Measurements from ENCODE around the gene KSR2.

KSR2 gene

DNA sequence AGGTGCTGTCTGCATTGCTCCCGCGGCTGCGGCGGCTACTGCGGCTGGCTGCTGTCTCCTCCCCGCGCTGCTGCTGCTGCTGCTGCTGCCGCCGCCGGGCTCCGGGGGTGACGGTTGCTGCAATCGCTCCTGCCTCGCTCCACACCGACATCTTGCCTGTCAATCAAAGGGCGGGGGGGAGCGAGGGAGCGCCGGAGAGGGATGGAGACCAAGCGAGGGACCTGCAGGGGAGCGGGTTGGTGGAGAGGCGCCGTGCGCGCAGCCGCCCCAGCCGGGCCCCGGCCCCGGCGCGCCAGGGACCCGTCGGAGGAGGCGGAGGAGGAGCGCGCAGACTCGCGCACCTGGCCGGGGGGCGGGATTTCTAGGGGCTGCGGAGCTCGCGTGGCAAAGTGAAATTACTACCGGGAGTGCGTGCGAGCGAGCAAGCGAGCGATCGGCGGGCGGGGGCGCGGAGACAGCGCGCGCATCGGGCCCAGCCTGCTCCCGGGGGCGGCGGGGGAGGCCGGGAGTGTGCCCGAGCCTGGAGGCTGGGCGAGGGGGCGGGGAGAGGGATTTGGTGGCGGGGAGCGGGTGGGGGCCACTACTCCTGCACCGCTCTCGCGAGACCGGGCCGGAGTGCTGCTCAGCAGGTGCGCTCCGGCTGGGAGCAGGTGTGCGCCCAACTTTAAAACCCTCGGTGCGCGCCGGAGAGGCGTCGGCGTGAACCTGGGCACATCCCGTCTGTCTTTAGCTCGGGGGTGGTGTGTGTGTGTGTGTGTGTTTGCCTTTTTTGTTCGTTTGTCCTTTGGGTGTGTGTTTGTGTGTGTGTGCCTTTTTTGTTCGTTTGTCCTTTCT is at the start of gene KSR2:
Gene KSR2, minus strand, starts transcription at position 165 of the 834 bp plus-strand sequence. CDS start 735 bp downstream, outside the sequence.
- POLR2A ChIA-PET (ENCODE audit: low non-redundant PET) = interaction anchor here (0.8 kb wide), 1 partner anchor 47 kb away, joined by 4 read pairs; the partner anchor contains the start of gene RFC5
- CTCF ChIA-PET = no interaction called here
- peak; percentile 77 for DNase-seq (ENCODE audit: low spot score)
- H3K27ac ChIP-seq = no peak within 1 kb of the TSS; the same call in 1 of the 2 replicates
- TF ChIP-seq, protein P1, sequence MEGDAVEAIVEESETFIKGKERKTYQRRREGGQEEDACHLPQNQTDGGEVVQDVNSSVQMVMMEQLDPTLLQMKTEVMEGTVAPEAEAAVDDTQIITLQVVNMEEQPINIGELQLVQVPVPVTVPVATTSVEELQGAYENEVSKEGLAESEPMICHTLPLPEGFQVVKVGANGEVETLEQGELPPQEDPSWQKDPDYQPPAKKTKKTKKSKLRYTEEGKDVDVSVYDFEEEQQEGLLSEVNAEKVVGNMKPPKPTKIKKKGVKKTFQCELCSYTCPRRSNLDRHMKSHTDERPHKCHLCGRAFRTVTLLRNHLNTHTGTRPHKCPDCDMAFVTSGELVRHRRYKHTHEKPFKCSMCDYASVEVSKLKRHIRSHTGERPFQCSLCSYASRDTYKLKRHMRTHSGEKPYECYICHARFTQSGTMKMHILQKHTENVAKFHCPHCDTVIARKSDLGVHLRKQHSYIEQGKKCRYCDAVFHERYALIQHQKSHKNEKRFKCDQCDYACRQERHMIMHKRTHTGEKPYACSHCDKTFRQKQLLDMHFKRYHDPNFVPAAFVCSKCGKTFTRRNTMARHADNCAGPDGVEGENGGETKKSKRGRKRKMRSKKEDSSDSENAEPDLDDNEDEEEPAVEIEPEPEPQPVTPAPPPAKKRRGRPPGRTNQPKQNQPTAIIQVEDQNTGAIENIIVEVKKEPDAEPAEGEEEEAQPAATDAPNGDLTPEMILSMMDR (conservative IDR thresholded peaks at IDR 0.05; ENCODE audit: low read depth) = no peak

DNA sequence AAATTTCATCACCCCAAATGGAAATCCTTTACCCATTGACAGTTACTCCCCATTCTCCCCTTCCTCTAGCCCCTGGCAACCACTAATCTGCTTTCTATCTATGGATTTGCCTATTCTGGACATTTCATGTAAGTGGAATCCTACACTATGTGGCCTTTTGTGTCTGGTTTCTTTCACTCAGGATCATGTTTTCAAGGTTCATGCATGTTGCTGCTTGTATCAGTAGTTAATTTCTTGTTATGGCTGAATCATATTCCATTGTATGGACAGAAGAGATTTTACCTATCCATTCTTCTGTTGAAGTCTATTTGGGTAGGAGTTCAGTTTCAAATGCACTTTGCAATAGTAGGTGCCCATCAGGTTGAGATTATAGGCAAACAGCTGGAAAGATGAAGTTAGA is 49.1 kb upstream of the KSR2 start:
- CTCF ChIA-PET = interaction anchor here (0.6 kb wide), 1 partner anchor 160 kb away, joined by 3 read pairs; no protein-coding TSS in a partner anchor
- TF ChIP-seq, protein P1 (conservative IDR thresholded peaks at IDR 0.05; ENCODE audit: low read depth) = no peak
- no peak overlapping the region for H3K27ac ChIP-seq
- POLR2A ChIA-PET (ENCODE audit: low non-redundant PET) = no interaction called here
- DNase-seq (ENCODE audit: low spot score) = no peak

DNA sequence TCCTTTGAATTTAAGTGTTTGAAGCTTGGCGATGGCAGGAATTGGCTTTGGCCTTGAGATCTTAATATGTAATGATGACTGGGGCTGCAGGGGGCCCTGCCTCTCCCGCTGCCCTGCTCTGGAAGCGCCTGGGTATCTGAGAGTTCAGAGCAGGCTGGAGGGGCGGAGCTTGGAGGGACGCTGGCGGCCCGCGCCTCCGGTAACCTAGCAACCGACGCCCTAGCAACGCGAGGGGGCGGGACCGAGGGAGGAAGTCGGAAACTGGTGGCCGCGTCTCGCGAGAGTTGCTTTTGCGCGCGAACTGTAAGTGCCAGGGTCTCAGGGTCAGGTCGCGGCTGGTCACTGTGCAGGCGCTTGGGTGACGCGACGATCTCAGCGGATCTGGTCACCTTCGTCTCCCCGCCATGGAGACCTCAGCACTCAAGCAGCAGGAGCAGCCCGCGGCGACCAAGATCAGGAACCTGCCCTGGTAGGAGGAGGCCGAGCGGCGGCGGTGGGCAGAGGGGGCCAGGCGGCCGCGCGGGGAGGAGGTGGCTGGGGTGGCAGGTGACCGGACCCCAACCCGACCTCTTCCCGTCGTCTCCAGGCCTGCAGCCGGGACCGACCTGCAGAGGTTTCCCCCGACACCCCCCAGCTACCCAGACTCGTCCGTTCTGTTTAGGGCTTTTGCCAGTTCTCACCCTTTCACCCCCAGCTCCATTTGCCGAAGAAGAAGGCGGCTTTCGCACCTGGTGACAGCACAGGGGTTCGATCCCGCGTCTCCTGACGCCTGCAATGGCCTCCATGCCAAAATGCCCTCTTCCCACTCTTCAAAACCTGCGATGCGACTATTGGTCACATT is 47.9 kb upstream of the KSR2 start, which contains the start of gene RFC5:
Gene RFC5, plus strand, starts transcription at position 280 of the 841 bp plus-strand sequence. Its CDS starts 125 bp downstream, at position 405.
- ChIA-PET CTCF (no interaction called here), POLR2A (ENCODE audit: low non-redundant PET) (interaction anchor here (1.0 kb wide), 1 partner anchor 47 kb away, joined by 4 read pairs; no protein-coding TSS in a partner anchor)
- TF ChIP-seq, protein P1 (conservative IDR thresholded peaks at IDR 0.05; ENCODE audit: low read depth) = no peak
- H3K27ac ChIP-seq = peak within 1 kb of the TSS; percentile 73
- peak; percentile 98 for DNase-seq (ENCODE audit: low spot score)

DNA sequence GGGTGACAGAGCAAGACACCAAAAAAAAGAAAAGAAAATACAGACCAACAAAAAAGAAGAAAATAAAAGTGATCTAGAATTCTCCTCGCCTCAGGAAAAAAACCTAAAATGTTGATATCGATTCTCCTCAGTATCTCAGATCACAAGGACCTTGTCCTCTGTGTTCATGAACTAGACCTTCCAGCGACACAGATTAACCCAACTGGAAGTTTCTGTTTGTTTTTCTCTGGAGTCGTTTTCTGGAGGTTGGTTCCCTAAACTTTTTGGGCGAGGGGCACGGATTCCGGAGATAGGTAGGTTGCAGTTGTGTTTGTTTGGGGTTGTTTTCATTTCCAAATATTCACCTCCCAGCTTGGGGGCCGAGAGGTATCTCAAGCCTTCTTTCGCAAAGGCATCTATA is 47.2 kb upstream of the KSR2 start:
- no peak for DNase-seq (ENCODE audit: low spot score)
- no peak overlapping the region for H3K27ac ChIP-seq
- ChIA-PET POLR2A (ENCODE audit: low non-redundant PET) (interaction anchor here (1.0 kb wide), 1 partner anchor 46 kb away, joined by 4 read pairs; no protein-coding TSS in a partner anchor), CTCF (interaction anchor here (0.7 kb wide), 1 partner anchor 897 kb away, joined by 4 read pairs; no protein-coding TSS in a partner anchor)
- TF ChIP-seq, protein P1 (conservative IDR thresholded peaks at IDR 0.05; ENCODE audit: low read depth) = no peak

DNA sequence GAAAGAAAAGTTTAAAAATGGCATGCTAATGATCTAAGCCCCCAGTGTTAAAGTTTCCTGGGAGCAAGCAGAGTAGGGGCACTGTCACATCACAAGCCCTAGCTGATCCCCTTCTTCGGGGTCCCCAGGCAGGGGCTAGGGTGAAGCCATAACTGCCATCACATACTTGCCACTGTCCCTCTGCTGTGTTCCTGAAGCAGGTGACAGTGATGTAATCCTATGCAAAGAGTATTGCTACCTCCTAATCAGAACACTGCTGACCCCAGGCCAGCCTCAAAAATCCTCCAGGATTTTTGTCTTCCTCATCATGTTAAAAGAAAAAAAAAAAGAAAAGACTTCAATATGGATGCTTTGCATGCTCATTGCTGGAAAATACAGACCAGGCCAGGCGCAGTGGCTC is 46.5 kb upstream of the KSR2 start:
- CTCF ChIA-PET = interaction anchor here (0.7 kb wide), 1 partner anchor 897 kb away, joined by 4 read pairs; no protein-coding TSS in a partner anchor
- TF ChIP-seq, protein P1 (conservative IDR thresholded peaks at IDR 0.05; ENCODE audit: low read depth) = no peak
- POLR2A ChIA-PET (ENCODE audit: low non-redundant PET) = no interaction called here
- no peak overlapping the region for H3K27ac ChIP-seq
- DNase-seq (ENCODE audit: low spot score) = no peak

DNA sequence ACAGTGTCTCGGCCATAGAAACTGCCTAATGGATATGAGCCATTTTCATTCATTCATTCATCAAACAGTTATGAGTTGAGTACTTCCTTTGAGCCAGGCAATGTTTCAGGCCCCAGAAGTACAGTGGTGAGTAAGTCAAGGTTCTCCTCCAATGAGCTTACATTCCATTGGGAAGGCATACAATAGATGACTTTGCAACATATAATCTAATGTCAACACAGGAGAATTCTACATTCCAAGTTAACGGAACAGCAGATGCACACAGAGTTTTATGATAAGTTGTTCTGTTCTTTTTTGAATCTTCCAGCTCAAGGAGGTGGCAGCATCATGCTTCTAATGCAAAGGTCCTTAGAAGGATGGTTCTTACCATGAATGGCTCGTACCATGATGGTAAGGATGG is 44.5 kb upstream of the KSR2 start:
- ChIA-PET CTCF (no interaction called here), POLR2A (ENCODE audit: low non-redundant PET) (no interaction called here)
- no peak overlapping the region for H3K27ac ChIP-seq
- TF ChIP-seq, protein P1 (conservative IDR thresholded peaks at IDR 0.05; ENCODE audit: low read depth) = no peak
- DNase-seq (ENCODE audit: low spot score) = no peak

Measured in RWPE1 (cell line).